ENCODE data around the gene TTC27.

Gene TTC27

GRCh38 chr2:32666704-32667103 is 38.9 kb downstream of the TTC27 start:
- H3K9me3 ChIP-seq (ENCODE audit: insufficient read depth, low read length) = no peaks in the 10 kb centered on the region
- H3K79me2 ChIP-seq (ENCODE audit: low read length) = no peaks in the 10 kb centered on the region
- H3K9ac ChIP-seq (ENCODE audit: low read length) = no peak overlapping the region
- no peaks in the 10 kb centered on the region for H4K20me1 ChIP-seq (ENCODE audit: insufficient read depth, low read length)
- no peak overlapping the region for H3K4me3 ChIP-seq (ENCODE audit: low read length)
- H3K27ac ChIP-seq (ENCODE audit: low read length) = no peak overlapping the region
- TF ChIP-seq EZH2phosphoT487 (IDR thresholded peaks at IDR 0.05; ENCODE audit: low read depth) (no peak), CTCF (IDR thresholded peaks at IDR 0.05; ENCODE audit: low read depth, low read length) (no peak)
- H3K4me1 ChIP-seq (ENCODE audit: low read length) = no peaks in the 10 kb centered on the region
- H3K4me2 ChIP-seq (ENCODE audit: low read length) = no peak overlapping the region
- H3K27me3 ChIP-seq (ENCODE audit: low read depth, low read length) = no peaks in the 10 kb centered on the region
- H2AFZ ChIP-seq (ENCODE audit: low read depth, low read length) = no peak overlapping the region
- no peaks in the 10 kb centered on the region for H3K36me3 ChIP-seq (replicated peaks; ENCODE audit: low read depth, low read length)

- no peak overlapping the region for H3K27ac ChIP-seq (ENCODE audit: low read length)
- TF ChIP-seq EZH2phosphoT487 (IDR thresholded peaks at IDR 0.05; ENCODE audit: low read depth) = no peak
- no peak for TF ChIP-seq CTCF (IDR thresholded peaks at IDR 0.05; ENCODE audit: low read depth, low read length)
- H3K4me3 ChIP-seq (ENCODE audit: low read length) = no peak overlapping the region
- no peaks in the 10 kb centered on the region for H3K36me3 ChIP-seq (replicated peaks; ENCODE audit: low read depth, low read length)
- H3K4me2 ChIP-seq (ENCODE audit: low read length) = no peak overlapping the region
- no peaks in the 10 kb centered on the region for H3K9me3 ChIP-seq (ENCODE audit: insufficient read depth, low read length)
- H2AFZ ChIP-seq (ENCODE audit: low read depth, low read length) = no peak overlapping the region
- no peaks in the 10 kb centered on the region for H3K4me1 ChIP-seq (ENCODE audit: low read length)
- no peaks in the 10 kb centered on the region for H3K79me2 ChIP-seq (ENCODE audit: low read length)
- H3K9ac ChIP-seq (ENCODE audit: low read length) = no peak overlapping the region
- no peaks in the 10 kb centered on the region for H3K27me3 ChIP-seq (ENCODE audit: low read depth, low read length)
- no peaks in the 10 kb centered on the region for H4K20me1 ChIP-seq (ENCODE audit: insufficient read depth, low read length)
Observed at GRCh38 chr2:32668254-32668653, 40.4 kb downstream of the TTC27 start.

- Histone ChIP-seq H3K27ac (ENCODE audit: low read length) (no peak overlapping the region), H3K4me2 (ENCODE audit: low read length) (no peak overlapping the region), H3K9me3 (ENCODE audit: insufficient read depth, low read length) (no peaks in the 10 kb centered on the region), H2AFZ (ENCODE audit: low read depth, low read length) (no peak overlapping the region), H3K79me2 (ENCODE audit: low read length) (no peaks in the 10 kb centered on the region), H3K4me1 (ENCODE audit: low read length) (no peaks in the 10 kb centered on the region), H3K27me3 (ENCODE audit: low read depth, low read length) (no peaks in the 10 kb centered on the region), H3K36me3 (replicated peaks; ENCODE audit: low read depth, low read length) (no peaks in the 10 kb centered on the region), H3K4me3 (ENCODE audit: low read length) (no peak overlapping the region), H3K9ac (ENCODE audit: low read length) (no peak overlapping the region), H4K20me1 (ENCODE audit: insufficient read depth, low read length) (no peaks in the 10 kb centered on the region)
- TF ChIP-seq EZH2phosphoT487 (IDR thresholded peaks at IDR 0.05; ENCODE audit: low read depth) = no peak
- TF ChIP-seq CTCF (IDR thresholded peaks at IDR 0.05; ENCODE audit: low read depth, low read length) = no peak
Observed at GRCh38 chr2:32671885-32672533, 44.2 kb downstream of the TTC27 start.

GRCh38 chr2:32678825-32679224 is 51.0 kb downstream of the TTC27 start:
- TF ChIP-seq CTCF (IDR thresholded peaks at IDR 0.05; ENCODE audit: low read depth, low read length) (no peak), EZH2phosphoT487 (IDR thresholded peaks at IDR 0.05; ENCODE audit: low read depth) (no peak)
- no peaks in the 10 kb centered on the region for H3K36me3 ChIP-seq (replicated peaks; ENCODE audit: low read depth, low read length)
- no peak overlapping the region for H2AFZ ChIP-seq (ENCODE audit: low read depth, low read length)
- no peaks in the 10 kb centered on the region for H3K27me3 ChIP-seq (ENCODE audit: low read depth, low read length)
- H4K20me1 ChIP-seq (ENCODE audit: insufficient read depth, low read length) = no peaks in the 10 kb centered on the region
- no peaks in the 10 kb centered on the region for H3K4me1 ChIP-seq (ENCODE audit: low read length)
- no peak overlapping the region for H3K4me2 ChIP-seq (ENCODE audit: low read length)
- no peak overlapping the region for H3K9ac ChIP-seq (ENCODE audit: low read length)
- H3K4me3 ChIP-seq (ENCODE audit: low read length) = no peak overlapping the region
- no peak overlapping the region for H3K27ac ChIP-seq (ENCODE audit: low read length)
- H3K79me2 ChIP-seq (ENCODE audit: low read length) = no peaks in the 10 kb centered on the region
- H3K9me3 ChIP-seq (ENCODE audit: insufficient read depth, low read length) = no peaks in the 10 kb centered on the region
